K562 (cell line): ENCODE measurements around the gene E2F3.

Experiments
- CBFA2T2 ChIP-seq: fragments of 450-650 bp; conservative IDR thresholded peaks from 2 replicates; pipeline ENCODE4 v1.6.1; 2017; ENCODE audit warnings: mild to moderate bottlenecking
- CBFB ChIP-seq: sonication (generic); formaldehyde crosslinking; IDR thresholded peaks from 2 replicates; pipeline ENCODE4 v1.4.0; 2020; ENCODE audit warnings: mild to moderate bottlenecking, missing genetic modification reagents
- CTCF ChIP-seq, 3 experiments: IDR thresholded peaks in 2 of 3; conservative IDR thresholded peaks in 1 of 3; 2 replicates each; pipeline ENCODE4 v1.5.1; 2011 to 2012; ENCODE audit warnings: low read length in 3 of 3, mild to moderate bottlenecking in 3 of 3, control low read depth in 2 of 3, improper control_type of control experiment in 1 of 3, inconsistent platforms in 1 of 3, low read depth in 1 of 3, mixed read lengths in 1 of 3, moderate library complexity in 1 of 3; ENCODE audit not compliant: insufficient read depth in 2 of 3
- HDAC1 ChIP-seq, 2 experiments: fragments of 450-650 bp; IDR thresholded peaks; 2 replicates each; pipeline ENCODE4 v1.6.1; 2016 to 2017; ENCODE audit warnings: inconsistent platforms in 1 of 2, mild to moderate bottlenecking in 1 of 2, moderate library complexity in 1 of 2
- JUNB ChIP-seq: fragments of 450-650 bp; formaldehyde crosslinking; conservative IDR thresholded peaks from 2 replicates; pipeline ENCODE4 v1.4.0; 2020; ENCODE audit warnings: mild to moderate bottlenecking
- MEIS2 ChIP-seq: fragments of 450-650 bp; IDR thresholded peaks from 2 replicates; pipeline ENCODE4 v1.6.1; 2014; ENCODE audit warnings: mild to moderate bottlenecking; ENCODE audit not compliant: partially characterized antibody
- TCF7 ChIP-seq: sonication (generic); IDR thresholded peaks from 2 replicates; pipeline ENCODE4 v1.6.1; 2016; ENCODE audit warnings: antibody characterized with exemption, borderline replicate concordance
- U2AF2 ChIP-seq: fragments of 200-400 bp; formaldehyde crosslinking; optimal IDR thresholded peaks from 2 replicates; pipeline ENCODE3; 2017; ENCODE audit warnings: low read depth, mild to moderate bottlenecking, low read length
- ZBTB12 ChIP-seq: fragments of 250-450 bp; sonication (Bioruptor Pico); IDR thresholded peaks from 2 replicates; pipeline ENCODE4 v1.4.0; 2020

GRCh38 chr6:20432692-20433091 is 31.0 kb downstream of the E2F3 start:
- TF ChIP-seq MEIS2 (no peak), HDAC1 (IDR thresholded peaks at IDR 0.05) (no peak), U2AF2 (no peak), ZBTB12 (CRISPR knock-in tag) (no peak), JUNB (CRISPR knock-in tag) (no peak), CBFB (no peak), CTCF (IDR thresholded peaks at IDR 0.05 in 2 of 3, conservative IDR thresholded peaks at IDR 0.05 in 1 of 3; ENCODE audit: insufficient read depth in 2 of 3, low read depth in 1 of 3, low read length in 3 of 3) (no peak), CBFA2T2 (no peak), TCF7 (no peak)
